AML-193 (cell line): ENCODE measurements around the gene TSPOAP1.
A peak's percentile ranks its signal among the peaks of the same experiment; 100 is the strongest.

Experiments
- DNase-seq, 2 experiments: peaks; one replicate each; lab custom pipeline; 2025; lab: John Stamatoyannopoulos, UW

TSPOAP1 gene

DNA sequence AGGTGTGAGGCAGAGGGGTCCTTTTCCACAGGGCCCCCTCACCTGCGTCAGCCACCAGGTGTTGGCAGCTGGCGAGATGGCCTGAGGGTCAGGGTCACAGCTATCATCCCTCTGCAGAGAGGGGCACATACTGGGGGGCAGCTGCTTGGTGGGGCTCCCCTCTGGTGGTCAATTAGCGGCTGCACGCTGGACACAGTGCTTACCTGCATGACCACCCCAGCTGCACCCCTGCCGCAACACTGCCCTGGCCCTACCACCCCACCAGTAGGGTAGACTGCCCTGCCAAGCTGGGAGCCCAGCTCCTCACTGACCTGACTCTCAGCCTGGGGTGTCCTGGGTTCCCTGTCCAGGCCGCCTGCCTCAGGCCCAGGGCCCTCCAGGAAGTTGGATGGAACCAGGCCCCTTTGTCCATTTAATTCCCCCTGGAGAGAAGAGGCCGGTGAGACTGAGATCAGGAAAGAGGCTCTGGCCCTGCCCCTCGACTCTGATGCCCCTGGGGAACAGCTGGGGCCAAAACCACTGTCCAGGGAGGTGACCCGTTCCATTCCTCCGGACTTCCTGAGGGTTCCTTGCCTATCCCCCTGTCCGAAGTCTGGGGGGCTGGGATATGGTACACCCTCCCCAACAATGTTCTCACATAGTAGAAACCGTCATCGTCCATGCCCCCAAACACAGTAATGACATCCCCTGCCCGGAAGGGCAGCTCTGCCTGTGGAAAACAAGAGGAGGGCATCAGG, 23.7 kb downstream of the TSPOAP1 start:
- no peak for DNase-seq

DNA sequence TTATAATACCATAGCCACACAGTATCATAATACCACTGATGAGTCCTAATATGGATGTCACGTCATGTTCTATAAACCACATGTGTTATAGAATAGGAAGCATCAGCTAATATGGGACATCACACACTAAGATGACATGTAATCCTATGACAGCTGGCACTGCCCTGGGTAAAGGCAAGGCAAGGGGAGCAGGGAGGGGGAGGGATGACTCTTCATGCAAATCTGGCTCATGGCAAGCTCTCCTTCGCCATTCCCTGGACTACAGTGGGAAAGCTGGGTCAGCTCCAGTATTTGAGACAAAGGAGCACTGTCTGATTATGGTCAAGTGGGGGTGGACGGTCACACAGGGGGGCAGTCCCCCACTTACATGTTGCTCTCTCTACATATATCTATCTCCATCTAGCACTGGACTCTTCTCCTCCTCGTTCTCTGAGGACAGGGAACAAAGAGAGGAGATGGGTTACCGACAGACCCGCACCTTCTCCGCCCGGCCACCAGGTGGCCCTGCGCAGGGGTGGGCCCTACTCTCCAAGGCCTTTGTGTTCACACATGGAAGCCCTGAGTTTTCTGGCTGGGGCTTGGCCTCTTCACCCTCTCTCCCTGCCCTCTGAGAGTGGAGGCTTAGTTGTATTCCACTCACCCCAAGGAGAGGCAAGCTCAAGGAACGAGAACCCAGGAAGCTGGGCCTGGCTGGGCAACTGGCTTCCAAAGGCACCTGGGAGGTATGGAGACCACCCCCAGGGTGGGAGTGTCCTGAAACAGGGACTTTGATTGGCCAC, 24.4 kb downstream of the TSPOAP1 start:
- DNase-seq: peak; percentile 60 to 72

DNA sequence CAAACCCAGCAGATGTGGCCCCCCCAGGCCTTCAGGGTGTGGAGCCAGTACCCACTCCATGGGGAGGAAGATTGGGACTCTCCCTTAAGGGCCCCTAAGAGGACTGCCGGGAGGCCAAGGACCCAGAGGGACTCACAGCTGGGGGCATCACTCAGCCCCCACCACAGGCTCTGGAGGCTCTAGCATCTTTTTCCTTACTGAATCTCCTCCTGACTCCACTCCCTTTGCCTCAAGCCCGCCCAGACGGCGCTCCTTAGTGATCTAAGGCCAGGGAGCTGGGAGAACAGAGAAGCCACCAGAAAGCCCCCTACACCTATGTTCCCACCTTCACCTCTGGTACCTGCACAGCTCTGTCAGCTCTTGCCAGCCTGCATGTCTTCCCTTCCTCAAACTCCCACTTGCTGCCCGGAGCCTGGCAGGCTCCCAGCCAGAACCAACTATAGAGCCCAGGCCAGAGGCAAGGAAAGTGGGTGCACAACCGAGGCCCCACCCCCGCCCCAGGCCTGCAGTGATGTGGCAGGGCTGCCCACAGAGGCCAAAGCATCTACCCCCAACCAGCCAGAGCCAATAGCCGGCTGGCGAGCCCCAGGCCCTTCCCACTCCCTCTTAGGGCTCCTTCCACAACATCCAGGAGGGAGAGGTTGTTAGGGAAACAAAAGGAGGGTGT, 25.5 kb downstream of the TSPOAP1 start:
- no peak for DNase-seq

DNA sequence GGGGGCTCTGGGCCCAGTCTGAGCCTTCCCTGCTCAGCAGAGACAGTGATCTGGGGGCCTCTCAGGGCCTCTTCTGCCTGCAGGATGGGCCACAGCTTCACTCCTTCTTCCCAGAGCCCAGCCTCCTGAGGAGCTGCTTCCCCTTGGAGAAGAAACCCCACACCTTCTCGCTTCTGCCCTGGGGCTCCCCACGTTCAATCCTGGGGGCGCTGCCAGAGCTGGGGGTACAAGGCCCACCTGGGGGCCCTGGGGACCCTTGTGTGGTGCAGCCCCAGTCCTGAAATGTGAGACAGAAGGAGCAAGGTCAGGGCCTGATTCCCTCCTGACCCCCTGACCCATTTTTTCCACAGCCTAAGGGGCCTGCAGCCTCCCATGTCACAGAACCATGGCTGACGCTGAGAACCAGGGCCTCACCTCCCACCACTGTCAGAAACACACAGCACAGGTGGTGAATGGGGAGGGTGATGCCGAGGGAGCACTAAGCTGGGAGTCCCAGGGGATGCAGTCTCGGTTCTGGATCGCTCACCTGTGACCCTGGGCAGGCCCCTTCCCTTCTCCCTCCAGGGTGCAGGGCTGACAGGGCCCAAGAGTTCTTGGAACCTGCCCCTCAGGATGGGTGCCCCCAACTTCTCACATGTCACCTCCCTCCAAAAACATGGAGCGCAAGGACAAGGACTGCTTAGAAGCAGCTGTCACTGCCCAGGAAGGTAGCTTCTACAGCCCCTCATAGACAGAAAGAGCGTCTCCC, 26.2 kb downstream of the TSPOAP1 start:
- no peak for DNase-seq

DNA sequence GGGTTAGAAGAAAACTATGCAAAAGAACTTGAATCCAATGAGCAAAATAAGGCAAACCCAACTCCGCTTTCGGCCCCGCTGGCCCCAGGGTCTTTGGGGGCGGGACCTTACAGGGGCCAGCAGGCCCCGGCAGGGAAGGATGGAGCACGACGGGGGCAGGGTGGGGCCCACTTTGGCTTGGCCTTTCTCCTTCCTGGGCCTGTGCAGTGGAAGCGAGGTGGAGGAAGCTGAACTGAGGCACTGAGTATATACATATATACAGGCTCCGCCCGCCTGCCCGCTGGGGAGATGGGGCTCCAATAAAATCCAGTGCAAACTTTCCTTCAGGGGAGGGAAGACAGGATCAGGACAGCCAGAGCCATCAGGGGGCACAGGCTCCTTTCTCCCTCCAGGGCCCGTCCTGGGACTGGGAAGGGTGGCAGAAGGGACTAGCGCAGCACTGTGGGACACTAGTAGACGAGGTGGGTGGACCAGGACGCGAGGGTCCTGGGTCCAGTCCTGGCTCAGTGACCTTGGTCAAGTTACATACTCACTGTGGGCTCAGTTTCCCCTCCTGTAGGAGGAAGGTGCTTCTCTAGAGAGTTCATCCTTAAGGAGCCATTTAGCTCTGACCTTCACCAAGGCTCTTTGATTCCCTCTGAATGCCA, 27.0 kb downstream of the TSPOAP1 start:
- no peak for DNase-seq

DNA sequence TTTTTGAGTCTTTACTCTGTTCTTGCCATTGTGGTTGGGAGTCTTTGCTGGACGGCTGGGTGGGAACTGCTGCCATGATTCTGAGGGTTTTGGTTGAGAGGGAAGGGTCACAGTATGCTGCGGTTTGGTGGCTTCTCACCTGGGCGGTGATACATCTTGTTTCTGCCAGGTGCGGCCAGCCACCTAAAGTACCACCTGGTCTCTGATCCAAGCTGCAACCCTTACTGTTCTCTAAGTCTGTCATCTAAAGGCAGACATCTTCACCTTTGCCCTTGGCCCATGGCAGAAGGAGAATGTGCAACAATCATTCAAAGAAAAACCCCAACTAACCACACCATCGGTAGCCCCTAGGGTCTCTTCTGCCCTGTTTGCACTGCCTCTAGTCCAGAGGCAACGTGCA, 28.3 kb downstream of the TSPOAP1 start:
- no peak for DNase-seq

DNA sequence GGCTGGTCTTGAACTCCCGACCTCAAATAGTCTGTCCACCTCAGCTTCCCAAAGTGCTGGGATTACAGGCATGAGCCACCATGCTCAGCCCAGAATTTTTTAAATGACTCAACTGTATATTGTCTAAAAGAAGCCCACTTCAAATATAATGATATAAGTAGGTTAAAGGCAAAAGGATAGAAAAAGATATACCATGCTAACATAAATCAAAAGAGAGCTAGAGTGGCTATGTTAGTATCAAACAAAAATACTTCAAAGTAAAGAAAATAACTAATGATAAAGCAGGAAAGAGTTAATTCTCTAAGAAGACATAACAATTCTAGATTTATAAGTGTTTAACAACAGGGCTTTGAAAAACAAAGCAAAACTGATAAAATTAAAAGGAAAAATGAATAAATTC, 34.6 kb downstream of the TSPOAP1 start:
- no peak for DNase-seq

DNA sequence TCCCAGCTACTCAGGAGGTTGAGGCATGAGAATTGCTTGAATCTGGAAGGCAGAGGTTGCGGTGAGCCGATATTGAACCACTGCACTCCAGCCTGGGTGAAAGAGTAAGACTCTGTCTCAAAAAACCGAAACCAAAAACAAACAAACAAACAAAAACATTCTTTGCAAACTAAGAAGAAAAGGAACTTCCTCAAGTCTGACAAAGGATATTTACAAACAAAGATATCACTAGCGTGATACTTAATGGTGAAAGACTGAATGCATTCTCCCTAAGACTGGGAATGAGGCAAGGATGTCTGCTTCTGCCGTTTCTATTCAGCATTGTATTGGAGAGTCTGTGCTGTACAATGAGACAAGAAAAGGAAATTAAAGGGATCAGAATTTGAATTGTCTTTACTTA, 37.3 kb downstream of the TSPOAP1 start:
- no peak for DNase-seq

DNA sequence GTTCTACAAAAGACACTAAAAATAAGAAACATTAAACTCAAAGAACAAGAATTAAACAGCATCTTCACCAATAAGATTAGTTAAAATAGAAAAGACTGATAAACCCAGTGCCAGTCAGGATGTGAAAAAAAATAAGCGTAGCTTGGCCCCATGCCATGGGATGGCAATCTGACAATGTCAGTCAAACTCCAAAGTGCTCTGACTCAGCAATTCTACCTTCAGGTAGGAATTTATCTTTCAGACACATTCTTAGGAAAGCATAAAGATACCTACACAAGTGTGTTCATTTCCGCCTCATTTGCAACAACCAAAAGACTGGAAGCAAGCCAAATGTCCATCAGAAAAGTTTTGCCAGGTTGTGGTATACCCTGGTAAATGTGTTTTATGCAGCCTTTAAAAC, 38.7 kb downstream of the TSPOAP1 start:
- DNase-seq: no peak

DNA sequence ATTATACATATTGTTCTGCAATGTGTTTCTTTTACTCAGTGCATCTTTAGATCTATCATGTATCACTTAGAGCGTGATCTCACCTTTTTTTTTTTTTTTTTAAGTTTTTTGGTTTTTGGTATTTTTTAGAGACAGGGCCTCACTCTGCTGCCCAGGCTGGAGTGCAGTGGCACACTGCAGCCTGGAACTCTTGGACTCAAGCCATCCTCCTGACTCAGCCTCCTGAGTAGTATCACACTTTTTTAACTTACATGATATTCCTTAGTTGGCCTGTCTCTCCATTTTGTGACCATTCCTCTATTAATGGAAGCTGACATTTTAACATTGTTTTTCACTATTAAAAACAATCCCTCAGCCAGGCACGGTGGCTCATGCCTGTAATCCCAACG, 43.2 kb downstream of the TSPOAP1 start:
- no peak for DNase-seq

DNA sequence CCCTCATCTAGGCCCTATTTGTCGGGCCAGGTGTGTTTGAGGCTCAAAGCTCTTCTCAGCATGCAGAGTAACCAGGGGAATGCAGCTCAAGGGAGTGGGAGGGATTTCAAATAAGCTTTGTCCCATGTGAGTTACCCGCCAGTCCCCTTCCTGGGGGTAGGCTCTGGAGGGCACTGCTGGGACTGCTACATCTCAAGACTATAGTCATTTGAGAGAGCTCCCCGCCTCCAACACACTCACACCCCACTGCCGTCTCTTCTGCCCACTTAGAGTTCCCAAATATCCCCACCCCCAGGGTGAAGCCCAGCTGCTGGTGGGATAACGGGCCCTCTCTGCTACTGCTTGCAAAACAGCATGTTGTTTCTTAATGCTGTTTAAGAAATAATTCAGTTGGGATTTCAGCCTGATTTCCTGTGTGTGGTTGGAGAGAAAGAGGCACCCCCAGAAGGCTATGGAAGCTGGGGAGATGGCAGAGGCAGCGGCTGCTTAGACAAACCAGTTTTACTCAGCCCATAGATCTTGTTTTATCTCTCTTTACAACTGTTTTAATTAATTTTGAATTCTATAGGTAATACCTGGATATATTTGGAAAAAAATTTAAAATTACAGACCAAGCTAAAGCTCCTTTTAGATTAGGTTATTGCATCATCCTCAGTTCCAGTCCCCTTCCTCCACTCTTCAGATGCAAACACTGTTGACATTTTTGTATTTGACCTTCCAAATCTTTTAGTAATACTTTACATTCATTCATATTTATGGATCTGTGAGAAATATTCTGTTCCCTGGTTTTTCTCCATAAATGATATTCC, 43.8 kb downstream of the TSPOAP1 start:
- peak; percentile 100 for DNase-seq

DNA sequence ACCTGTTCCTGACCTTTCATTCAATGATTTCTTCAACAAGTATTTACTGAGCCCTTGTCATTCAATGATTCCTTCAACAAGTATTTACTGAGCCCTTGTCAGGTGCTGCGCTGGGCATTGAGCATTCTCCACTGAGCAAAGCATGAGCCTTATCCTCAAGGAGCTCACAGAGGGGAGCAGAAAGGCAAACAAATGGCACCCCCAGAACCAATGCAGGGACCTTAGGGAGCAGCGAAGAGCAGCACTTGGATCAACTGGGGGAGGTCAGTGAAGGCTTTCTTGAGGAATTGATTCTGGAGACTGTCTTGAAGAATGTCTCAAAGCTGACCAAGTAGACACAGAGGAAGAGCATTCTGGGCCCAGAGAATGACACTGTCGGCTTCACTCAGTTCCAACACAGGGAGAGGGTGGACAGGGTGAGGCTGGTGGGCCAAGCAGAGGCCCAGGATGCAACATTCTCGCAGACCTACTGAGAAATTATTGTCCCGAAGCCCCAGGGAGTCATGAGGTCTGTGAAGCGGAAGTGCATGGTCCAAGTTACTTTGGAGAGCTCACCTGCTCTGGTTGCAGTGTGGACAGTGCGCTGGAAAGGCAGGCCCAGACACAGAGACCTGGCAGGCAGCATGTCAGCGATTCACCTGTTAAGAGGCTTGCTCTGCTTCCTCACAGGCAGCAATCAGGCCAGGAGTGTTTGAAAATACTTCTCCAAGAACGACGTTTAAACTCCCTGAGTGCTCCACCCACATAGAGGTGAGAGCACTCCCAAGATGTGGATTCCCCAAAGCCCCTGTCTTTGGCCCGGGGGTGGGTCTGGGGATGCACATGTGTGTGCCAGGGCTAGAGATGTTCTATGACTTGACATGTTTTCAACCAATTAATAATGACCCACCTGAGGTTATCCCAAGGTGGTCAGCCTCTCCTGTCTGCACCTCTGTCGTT, 44.7 kb downstream of the TSPOAP1 start:
- DNase-seq: no peak

DNA sequence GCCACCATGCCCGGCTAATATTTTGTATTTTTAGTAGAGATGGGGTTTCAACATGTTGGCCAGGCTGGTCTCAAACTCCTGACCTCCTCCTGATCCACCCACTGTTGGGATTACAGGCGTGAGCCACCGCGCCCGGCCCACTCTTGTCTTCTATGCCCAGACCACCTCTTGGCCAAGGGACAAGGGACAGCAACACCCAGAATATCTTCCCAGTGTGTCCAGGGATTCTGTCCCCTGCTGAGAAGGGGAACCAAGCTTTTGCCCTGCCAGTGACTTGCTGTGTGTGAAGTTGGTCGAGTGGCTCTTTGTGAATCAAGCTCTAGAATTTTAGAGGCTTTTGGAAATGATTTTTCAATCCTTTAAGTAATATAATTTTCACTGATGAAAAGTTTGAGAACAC, 46.2 kb downstream of the TSPOAP1 start:
- DNase-seq: no peak

DNA sequence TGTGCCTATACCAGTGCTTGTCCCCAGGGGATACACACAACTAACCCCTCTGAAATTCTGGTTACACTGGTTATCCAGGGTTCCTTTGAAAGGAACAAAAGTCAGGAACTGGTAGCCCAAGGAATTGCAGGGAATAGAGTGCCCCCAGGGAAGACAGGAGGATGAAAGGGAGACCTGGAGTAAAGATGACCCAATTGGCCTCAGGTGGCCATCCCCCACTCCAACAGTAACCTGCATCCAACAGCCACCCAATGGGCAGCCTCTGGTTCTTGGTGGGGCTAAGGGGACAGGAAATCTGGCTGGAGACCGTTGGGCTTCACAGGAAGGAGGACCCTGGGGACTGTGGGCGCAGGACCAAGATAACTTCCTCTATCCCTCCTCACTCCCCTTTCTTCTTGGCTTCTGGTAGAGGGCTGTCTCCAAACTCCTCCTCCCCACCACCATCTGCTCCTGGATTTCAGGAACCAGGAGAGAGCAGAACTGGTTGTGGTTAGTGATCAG, 47.0 kb downstream of the TSPOAP1 start:
- peak; percentile 100 for DNase-seq

DNA sequence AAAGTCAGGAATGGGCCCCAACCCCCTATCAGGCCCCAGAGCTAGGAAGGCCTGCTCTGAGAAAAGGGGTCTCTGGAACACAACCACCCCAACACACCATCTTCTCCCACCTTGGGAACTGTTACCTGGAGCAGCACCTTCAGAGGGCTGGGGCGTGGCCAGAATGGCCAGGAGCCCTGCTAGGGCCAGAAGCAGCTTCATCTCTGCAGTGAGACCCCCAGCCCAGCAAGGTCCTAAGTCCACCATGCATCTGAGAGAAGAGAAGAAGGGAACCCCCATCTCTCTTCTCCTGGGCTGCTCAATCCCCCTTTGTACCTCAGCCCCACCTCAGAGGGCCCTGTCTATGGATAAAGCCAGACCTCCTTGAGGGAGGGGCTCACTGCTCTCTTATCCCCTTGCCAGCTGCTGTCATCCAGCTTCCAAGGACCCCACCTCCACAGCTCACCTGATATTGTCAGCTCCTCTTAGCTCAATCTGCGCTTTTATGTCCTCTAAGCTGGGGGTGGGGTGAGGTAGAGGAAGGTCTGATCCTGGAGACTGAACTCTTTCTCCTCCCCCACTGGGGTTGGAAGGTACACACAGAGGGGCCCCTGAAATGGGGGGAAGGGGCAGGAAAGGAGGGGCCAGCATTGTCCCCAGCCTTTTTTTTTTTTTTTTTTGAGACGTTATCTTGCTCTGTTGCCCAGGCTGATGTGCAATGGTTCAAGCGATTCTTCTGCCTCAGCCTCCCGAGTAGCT, 47.9 kb downstream of the TSPOAP1 start, which contains the start of gene MPO:
Gene MPO (minus strand): TSS at position 456 of the 738 bp plus-strand sequence. CDS start 177 bp downstream, at position 279.
- no peak for DNase-seq

DNA sequence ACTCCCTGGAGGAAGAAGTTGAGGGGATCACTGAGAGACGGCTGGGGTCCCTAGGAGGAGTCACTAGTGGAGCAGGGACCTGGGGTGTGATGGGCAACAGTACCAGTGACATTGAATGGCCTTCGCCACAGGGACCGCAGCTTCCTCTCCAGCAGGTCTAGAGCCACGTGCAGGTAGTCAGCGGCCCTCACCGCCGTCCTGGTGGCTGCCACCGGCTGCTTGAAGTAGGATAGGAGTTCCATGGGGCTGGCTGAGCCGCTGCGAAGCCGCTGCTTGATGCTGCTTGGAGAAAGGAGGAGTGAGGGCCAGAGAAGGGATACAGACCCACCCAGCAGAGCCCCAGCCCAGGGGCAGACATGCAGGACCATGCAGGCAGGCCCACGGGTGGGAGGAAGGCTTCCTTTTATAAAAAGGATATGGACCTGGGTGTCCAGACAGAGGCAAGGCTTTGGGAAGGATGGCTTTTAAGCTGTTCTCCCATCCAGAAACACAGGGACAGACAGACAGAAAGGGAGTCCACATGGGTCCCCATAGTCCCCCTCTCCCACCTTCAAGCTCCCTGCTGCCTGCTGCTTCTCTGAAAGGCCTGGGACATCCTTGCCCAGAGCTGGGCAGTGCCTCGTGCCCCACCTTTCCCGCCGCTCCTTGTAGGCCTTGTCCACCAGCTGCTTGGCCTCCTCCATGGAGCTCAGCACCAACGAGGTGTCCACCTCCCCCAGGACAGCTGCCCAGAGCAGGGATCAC, 48.7 kb downstream of the TSPOAP1 start:
- DNase-seq: no peak

DNA sequence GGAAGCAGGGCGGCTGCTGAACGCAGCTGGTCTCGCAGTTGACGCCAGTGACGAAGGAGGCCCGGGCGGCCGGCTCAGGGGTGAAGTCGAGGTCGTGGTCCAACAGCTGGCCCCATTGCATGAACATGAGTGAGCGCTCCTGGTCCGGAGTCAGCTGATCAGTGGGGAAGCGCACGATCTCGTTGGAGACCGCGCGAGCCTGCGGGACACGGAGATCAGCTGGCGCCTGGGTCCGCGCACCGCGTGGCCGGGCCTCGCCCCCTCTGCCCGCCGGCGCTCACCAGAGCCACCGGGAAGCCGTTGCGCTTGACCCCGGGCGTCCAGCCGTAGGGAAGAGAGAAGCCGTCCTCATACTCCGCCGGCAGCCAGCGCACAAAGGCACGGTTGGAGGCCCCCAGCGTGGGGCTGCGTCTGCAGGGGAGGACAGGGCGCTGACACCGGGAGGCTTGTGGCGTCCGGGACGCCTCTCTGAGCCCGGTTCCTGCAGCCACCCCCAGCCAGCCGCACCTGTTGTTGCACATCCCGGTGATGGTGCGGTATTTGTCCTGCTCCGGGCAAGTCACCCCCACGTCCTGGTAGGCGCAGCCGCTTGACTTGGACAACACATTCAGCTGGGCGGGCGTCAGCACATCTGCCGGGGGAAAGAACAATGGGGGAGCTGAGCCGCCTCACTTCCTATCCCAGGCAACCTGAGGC, 49.4 kb downstream of the TSPOAP1 start:
- no peak for DNase-seq

DNA sequence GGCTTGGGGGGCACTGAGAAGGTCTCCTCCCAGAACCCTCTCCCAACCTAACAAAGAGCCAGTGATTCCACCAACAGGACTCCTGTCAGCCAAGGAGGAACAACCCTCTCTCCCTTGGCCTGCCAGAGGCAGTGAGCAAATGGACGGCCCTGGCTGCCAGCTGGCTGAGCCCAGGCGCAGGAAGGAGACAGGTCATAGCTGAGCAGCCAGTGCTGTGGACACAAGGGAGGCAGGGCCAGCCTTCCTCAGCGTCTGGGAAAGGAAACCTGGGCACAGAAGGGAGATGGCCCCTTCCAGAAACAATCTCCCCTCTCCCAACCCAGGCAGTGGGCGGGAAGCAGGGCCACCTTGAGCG, 50.0 kb downstream of the TSPOAP1 start:
- DNase-seq: no peak
